ENCODE data around the gene INAFM1.
A peak's percentile ranks its signal among the peaks of the same experiment; 100 is the strongest.

Gene INAFM1

DNA sequence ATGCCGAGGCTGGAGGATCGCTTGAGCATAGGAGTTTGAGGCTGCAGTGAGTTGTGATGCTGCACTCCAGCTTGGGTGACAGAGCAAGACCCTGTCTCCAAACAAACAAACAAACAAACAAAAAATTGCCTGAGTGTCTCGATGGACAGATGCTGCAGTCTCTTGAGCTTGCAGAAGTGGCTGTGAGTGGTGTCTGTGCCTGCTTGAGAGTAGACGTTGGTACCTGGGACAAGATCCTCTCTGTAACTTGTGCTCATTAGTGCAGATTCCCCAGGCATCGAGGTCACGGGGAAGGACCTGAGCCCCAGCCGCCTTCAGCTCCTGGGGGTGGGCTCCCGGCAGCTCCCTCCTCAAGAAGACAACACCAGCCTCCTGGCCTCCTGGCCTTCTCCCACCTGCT, 48.7 kb downstream of the INAFM1 start:
- TF ChIP-seq EP300 (IDR thresholded peaks at IDR 0.05; ENCODE audit: borderline replicate concordance) (no peak), YY1 (IDR thresholded peaks at IDR 0.05; ENCODE audit: low read depth) (no peak), NFIC (IDR thresholded peaks at IDR 0.05) (no peak), TAF1 (IDR thresholded peaks at IDR 0.05; ENCODE audit: low read depth) (no peak), TCF12 (IDR thresholded peaks at IDR 0.05; ENCODE audit: low read depth) (no peak), ZBTB7A (IDR thresholded peaks at IDR 0.05; ENCODE audit: low read depth) (no peak)

GRCh38 chr19:47323872-47324271, 49.2 kb downstream of the INAFM1 start:
- TF ChIP-seq ZBTB7A (IDR thresholded peaks at IDR 0.05; ENCODE audit: low read depth): no peak

- TF ChIP-seq YY1 (IDR thresholded peaks at IDR 0.05; ENCODE audit: low read depth) (no peak), MAX (IDR thresholded peaks at IDR 0.05) (no peak), FOXM1 (IDR thresholded peaks at IDR 0.05; ENCODE audit: borderline replicate concordance, low read depth) (no peak), USF1 (IDR thresholded peaks at IDR 0.05) (peak; percentile 51)
Measured at GRCh38 chr19:47324502-47324901, 49.8 kb downstream of the INAFM1 start.

Measured in Ishikawa (cell line).